HepG2 (cell line): ENCODE results near the gene ADARB2. TPM values are rescaled to one million over a fixed set of nuclear protein-coding genes. Genes with fewer than 3 reads are reported as not detected.

Source experiments
- ATAC-seq: fragments of 200-7000 bp; cut with Tn5 transposase; 3 replicates; pipeline ENCODE4 v1.9.1; 2020; ENCODE audit warnings: mild to moderate bottlenecking, moderate library complexity
- BruUV-seq: library from RNA; stranded (reverse); fragments of 400-500 nt; replicated peaks from 2 replicates; lab custom pipeline; 2021; lab: Mats Ljungman, UMichigan
- CTCF ChIA-PET: fragments of 300-600 bp; formaldehyde crosslinking; extraction: SDS; loops from one replicate; lab custom pipeline; 2021; ENCODE audit warnings: low total read pairs, inconsistent platforms, low intra/inter-chr PET ratio; lab: Yijun Ruan, JAX
- POLR2A ChIA-PET: fragments of 350-600 bp; sonication (Branson Sonifier 250); formaldehyde crosslinking; loops from one replicate; lab custom pipeline; 2020; ENCODE audit warnings: antibody characterized with exemption, inconsistent platforms; lab: Yijun Ruan, JAX
- DNase-seq: peaks from one replicate; pipeline ENCODE4 v3.0.0-alpha.2; 2015; ENCODE audit warnings: low spot score
- FAIRE-seq: peaks from 3 replicates; lab custom pipeline; 2011; peaks lifted over from hg19 to GRCh38; lab: Jason Lieb, UNC
- H2AFZ ChIP-seq: one replicate; pipeline ENCODE4 v1.6.1; 2011; ENCODE audit warnings: low read length, inconsistent platforms
- H3K27ac ChIP-seq: fragments of 300-600 bp; 3 replicates; pipeline ENCODE4 v1.8.0; 2011; ENCODE audit warnings: mixed run types, mild to moderate bottlenecking, mixed read lengths, low read length, inconsistent platforms; ENCODE audit not compliant: insufficient read depth; ENCODE audit errors: extremely low read length
- H3K27me3 ChIP-seq, 2 experiments: fragments of 200-600 bp in 1 of 2; 2 replicates in 1 of 2; 3 replicates in 1 of 2; pipeline versions ENCODE4 v1.6.0 to v1.8.0; 2011; ENCODE audit warnings: low read length in 2 of 2, mild to moderate bottlenecking in 2 of 2, moderate library complexity in 2 of 2, inconsistent platforms in 1 of 2; ENCODE audit not compliant: insufficient read depth in 2 of 2, control insufficient read depth in 1 of 2
- H3K36me3 ChIP-seq, 2 experiments: fragments of 200-600 bp in 1 of 2; replicated peaks in 1 of 2; 2 replicates in 1 of 2; 3 replicates in 1 of 2; pipeline versions ENCODE4 v1.5.1 to v1.8.0; 2011; ENCODE audit warnings: low read length in 2 of 2, inconsistent platforms in 1 of 2; ENCODE audit not compliant: insufficient read depth in 2 of 2, control insufficient read depth in 1 of 2
- H3K4me1 ChIP-seq: 2 replicates; pipeline ENCODE4 v1.5.1; 2012; ENCODE audit warnings: low read length, inconsistent platforms; ENCODE audit not compliant: insufficient read depth
- H3K4me2 ChIP-seq: 2 replicates; pipeline ENCODE4 v1.6.0; 2011; ENCODE audit warnings: low read depth, low read length, inconsistent platforms
- H3K4me3 ChIP-seq, 3 experiments: fragments of 200-600 bp in 1 of 3; sonication (generic), shearing (Covaris generic) in 1 of 3; replicated peaks in 1 of 3; 2 replicates each; pipeline ENCODE4 v1.5.1; 2011 to 2016; ENCODE audit warnings: low read length in 3 of 3, inconsistent platforms in 2 of 3, low read depth in 2 of 3, mild to moderate bottlenecking in 2 of 3, control low read depth in 1 of 3, mixed read lengths in 1 of 3; ENCODE audit not compliant: insufficient read depth in 1 of 3
- H3K79me2 ChIP-seq: one replicate; pipeline ENCODE4 v1.6.1; 2011; ENCODE audit warnings: low read length, inconsistent platforms; ENCODE audit not compliant: insufficient read depth
- H3K9ac ChIP-seq: 2 replicates; pipeline ENCODE4 v1.6.0; 2011; ENCODE audit warnings: mild to moderate bottlenecking, low read depth, low read length, inconsistent platforms; ENCODE audit not compliant: insufficient read depth
- H3K9me3 ChIP-seq: 2 replicates; pipeline ENCODE4 v1.5.1; 2012; ENCODE audit warnings: mild to moderate bottlenecking, low read length
- H4K20me1 ChIP-seq: 2 replicates; pipeline ENCODE4 v1.6.0; 2011; ENCODE audit warnings: inconsistent platforms, mild to moderate bottlenecking, low read length, moderate library complexity; ENCODE audit not compliant: insufficient read depth
- CENPT ChIP-seq: sonication (generic); formaldehyde crosslinking; IDR thresholded peaks from 2 replicates; pipeline ENCODE4 v1.8.0; 2022; ENCODE audit warnings: low read depth, mild to moderate bottlenecking, moderate library complexity, missing genetic modification reagents
- DPF2 ChIP-seq: sonication (generic); formaldehyde crosslinking; IDR thresholded peaks from 2 replicates; pipeline ENCODE4 v1.4.0; 2020; ENCODE audit warnings: mild to moderate bottlenecking, low read depth, missing genetic modification reagents, borderline replicate concordance
- KDM2A ChIP-seq: sonication (generic); formaldehyde crosslinking; IDR thresholded peaks from 2 replicates; pipeline ENCODE4 v1.4.0; 2020; ENCODE audit warnings: low read depth, missing genetic modification reagents, borderline replicate concordance
- PCBP1 ChIP-seq: fragments of 200-400 bp; formaldehyde crosslinking; IDR thresholded peaks from 2 replicates; pipeline ENCODE4 v1.6.1; 2017; ENCODE audit warnings: mild to moderate bottlenecking, low read depth, low read length, borderline replicate concordance
- PREB ChIP-seq: sonication (generic); formaldehyde crosslinking; IDR thresholded peaks from 2 replicates; pipeline ENCODE4 v1.4.0; 2020; ENCODE audit warnings: missing genetic modification reagents
- ZBTB25 ChIP-seq: IDR thresholded peaks from 2 replicates; pipeline ENCODE4 v1.6.1; 2018; ENCODE audit warnings: missing genetic modification reagents
- ZBTB38 ChIP-seq: sonication (generic); formaldehyde crosslinking; IDR thresholded peaks from 2 replicates; pipeline ENCODE4 v1.5.1; 2020; ENCODE audit warnings: mild to moderate bottlenecking, missing genetic modification reagents
- ZNF20 ChIP-seq: sonication (generic); formaldehyde crosslinking; IDR thresholded peaks from 2 replicates; pipeline ENCODE4 v1.4.0; 2020; ENCODE audit warnings: mild to moderate bottlenecking, moderate library complexity, missing genetic modification reagents
- ZNF383 ChIP-seq: sonication (generic); formaldehyde crosslinking; IDR thresholded peaks from 2 replicates; pipeline ENCODE4 v1.4.0; 2020; ENCODE audit warnings: missing genetic modification reagents, mild to moderate bottlenecking, borderline replicate concordance
- ZNF879 ChIP-seq: sonication (generic); formaldehyde crosslinking; IDR thresholded peaks from 2 replicates; pipeline ENCODE4 v1.8.1; 2023; ENCODE audit warnings: missing genetic modification reagents
- ZSCAN30 ChIP-seq: sonication (generic); formaldehyde crosslinking; IDR thresholded peaks from 2 replicates; pipeline ENCODE4 v1.5.0; 2020; ENCODE audit warnings: mild to moderate bottlenecking, missing genetic modification reagents
- WGBS: methylation state at CpG from one replicate; pipeline ENCODE4 v1.1.6; 2017; ENCODE audit warnings: low lambda C conversion rate; 5-methylcytosine and 5-hydroxymethylcytosine counted together
- in situ Hi-C: cut with HindIII; loops from 2 replicates; pipeline ENCODE4 v1.10.0; 2017; ENCODE audit warnings: low pct_unique_long_range_greater_than_20kb; ENCODE audit not compliant: extremely low pct_ligation_motif_present
- intact Hi-C: fragments of 100-400 bp; cut with micrococcal nuclease; formaldehyde crosslinking; loops from one replicate; pipeline ENCODE4 v1.10.0; 2022; ENCODE audit not compliant: unreplicated experiment
- polyA plus RNA-seq, 8 experiments: library from polyadenylated mRNA; depleted of rRNA in 3 of 8; stranded (reverse) in 7 of 8; unstranded in 1 of 8; fragments of >200 nt; fragmentation: Illumina TruSeq in 4 of 8; extraction: Trizol in 4 of 8; gene quantifications; 2 replicates each; pipeline versions ENCODE4 v1.2.1 to v1.2.3, GENCODE V29; 2011 to 2016; ENCODE audit warnings: low read depth in 4 of 8, missing spikeins in 1 of 8, mixed read lengths in 1 of 8; ENCODE audit not compliant: insufficient read depth in 1 of 8
- total RNA-seq, 5 experiments: library from RNA; depleted of rRNA; stranded (reverse); fragments of >200 nt; fragmentation: Illumina TruSeq; extraction: Trizol; gene quantifications; 2 replicates each; pipeline ENCODE4 v1.2.3, GENCODE V29; 2016; ENCODE audit warnings: low read depth in 1 of 5
- TF ChIP-seq, protein P1 (sequence below): sonication (generic); formaldehyde crosslinking; IDR thresholded peaks from 2 replicates; pipeline ENCODE4 v1.4.0; 2020; ENCODE audit warnings: mild to moderate bottlenecking, missing genetic modification reagents

ADARB2 gene
- total and polyA plus RNA-seq, 2 of the 13 experiments (the other 11 are each of a cell fraction or from before 2014, with no cell fraction given): not detected

DNA sequence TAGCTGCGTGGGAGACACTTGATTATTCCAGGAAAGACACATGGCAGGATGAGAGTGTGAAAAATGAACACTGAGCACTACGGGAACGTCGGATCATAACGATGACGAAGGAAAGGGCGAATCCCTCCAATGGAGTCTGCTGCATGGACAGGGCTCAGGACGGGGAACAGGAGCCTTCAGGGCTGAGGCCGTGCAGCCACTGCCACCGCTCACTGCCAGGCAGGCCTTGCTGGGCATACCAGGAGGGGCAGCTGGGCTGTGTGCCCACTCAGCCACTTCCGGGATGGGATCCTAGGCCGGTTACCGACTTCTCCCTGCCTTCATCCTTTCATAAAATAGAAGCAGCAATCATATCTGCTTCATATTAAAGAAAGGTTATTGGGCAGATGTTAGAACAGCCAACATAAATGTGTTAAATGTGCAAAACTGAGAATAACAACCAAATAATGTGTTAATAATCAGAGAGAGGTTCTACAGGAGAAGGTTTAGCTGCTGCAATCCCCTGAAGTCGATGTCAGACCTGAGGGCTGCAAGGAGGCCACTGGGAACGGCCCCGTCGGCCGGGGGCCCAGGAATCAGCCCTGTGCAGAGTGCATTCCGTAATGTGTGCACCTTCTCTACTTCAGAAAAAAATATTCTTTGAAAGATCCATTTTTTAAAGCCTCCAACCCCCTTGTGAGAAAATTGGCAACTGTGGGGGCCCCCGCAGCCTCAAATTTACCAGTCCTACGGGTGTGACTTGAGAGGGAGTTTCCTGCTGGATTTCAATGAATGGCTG lies 63.6 kb downstream of the ADARB2 start:
- no TSS peak for BruUV-seq
- TF ChIP-seq PCBP1 (no peak), ZBTB25 (no peak), ZSCAN30 (CRISPR knock-in tag) (no peak), DPF2 (no peak), ZNF879 (no peak), ZBTB38 (CRISPR knock-in tag) (no peak), ZNF383 (CRISPR knock-in tag) (no peak), CENPT (no peak), PREB (CRISPR knock-in tag) (no peak), ZNF20 (CRISPR knock-in tag) (no peak), KDM2A (no peak)
- TF ChIP-seq, protein P1, sequence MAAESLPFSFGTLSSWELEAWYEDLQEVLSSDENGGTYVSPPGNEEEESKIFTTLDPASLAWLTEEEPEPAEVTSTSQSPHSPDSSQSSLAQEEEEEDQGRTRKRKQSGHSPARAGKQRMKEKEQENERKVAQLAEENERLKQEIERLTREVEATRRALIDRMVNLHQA (CRISPR knock-in tag): no peak

More for the DNA sequence above, 63.6 kb downstream of the ADARB2 start:
- DNase-seq (no peak), FAIRE-seq (no peak), ATAC-seq (no peak)
- ChIA-PET POLR2A (no interaction called here), CTCF (no interaction called here)
- Histone ChIP-seq H3K36me3 (no peaks in the 10 kb centered on the region), H3K4me3 (no peak overlapping the region), H3K9me3 (no peaks in the 10 kb centered on the region), H3K27me3 (peaks cover 2 to 52% of the 10 kb centered on the region in 2 experiments; a peak in 4 of 5 replicates), H3K79me2 (no peaks in the 10 kb centered on the region), H3K4me2 (no peak overlapping the region), H3K9ac (no peak overlapping the region), H4K20me1 (no peaks in the 10 kb centered on the region), H3K27ac (no peak overlapping the region), H3K4me1 (no peaks in the 10 kb centered on the region), H2AFZ (no peak overlapping the region)
- intact Hi-C loops: no loop called here
- 27% methylated on average over 20 of the region's 21 CpGs for WGBS
- in situ Hi-C loops: no loop called here
